Kidney capillary endothelial cell (primary cell): ENCODE results near the gene CPNE5.
A peak's percentile ranks its signal among the peaks of the same experiment; 100 is the strongest.

Experiments used
- DNase-seq: peaks from one replicate; pipeline ENCODE4 v3.0.0-alpha.2; 2018; ENCODE audit warnings: low spot score

CPNE5 gene

GRCh38 chr6:36791521-36792135 is 47.6 kb downstream of the CPNE5 start:
- no peak for DNase-seq

GRCh38 chr6:36791085-36791484 is 48.2 kb downstream of the CPNE5 start:
- DNase-seq = no peak

GRCh38 chr6:36788768-36789167 is 50.5 kb downstream of the CPNE5 start:
- peak; percentile 32 for DNase-seq

- DNase-seq = no peak
Observed at GRCh38 chr6:36788186-36788585, 51.1 kb downstream of the CPNE5 start.

GRCh38 chr6:36787210-36787609 is 52.0 kb downstream of the CPNE5 start:
- DNase-seq = no peak

- DNase-seq = no peak
Observed at GRCh38 chr6:36786055-36786675, 53.1 kb downstream of the CPNE5 start.

- no peak for DNase-seq
Observed at GRCh38 chr6:36784376-36784636, 54.9 kb downstream of the CPNE5 start.

- no peak for DNase-seq
Observed at GRCh38 chr6:36783603-36784375, 55.5 kb downstream of the CPNE5 start.

- no peak for DNase-seq
Observed at GRCh38 chr6:36781669-36782068, 57.6 kb downstream of the CPNE5 start.

- no peak for DNase-seq
Observed at GRCh38 chr6:36780442-36781177, 58.6 kb downstream of the CPNE5 start.

- no peak for DNase-seq
Observed at GRCh38 chr6:36779227-36779626, 60.0 kb downstream of the CPNE5 start.

GRCh38 chr6:36777801-36778200 is 61.4 kb downstream of the CPNE5 start:
- DNase-seq = no peak

GRCh38 chr6:36776167-36776566 is 63.1 kb downstream of the CPNE5 start:
- no peak for DNase-seq

- DNase-seq = no peak
Observed at GRCh38 chr6:36774331-36774730, 64.9 kb downstream of the CPNE5 start.

- no peak for DNase-seq
Observed at GRCh38 chr6:36772397-36772796, 66.8 kb downstream of the CPNE5 start.

GRCh38 chr6:36771145-36771544 is 68.1 kb downstream of the CPNE5 start:
- no peak for DNase-seq

- DNase-seq = peak; percentile 83
Observed at GRCh38 chr6:36769676-36770499, 69.4 kb downstream of the CPNE5 start.

GRCh38 chr6:36769183-36769675 is 70.0 kb downstream of the CPNE5 start:
- no peak for DNase-seq

GRCh38 chr6:36766399-36766945 is 72.8 kb downstream of the CPNE5 start:
- no peak for DNase-seq

GRCh38 chr6:36765594-36766398 is 73.4 kb downstream of the CPNE5 start:
- DNase-seq = peak; percentile 76

GRCh38 chr6:36765190-36765589 is 74.1 kb downstream of the CPNE5 start:
- no peak for DNase-seq
